Measurements from ENCODE around the gene DEAF1. TPM values are rescaled to one million over a fixed set of nuclear protein-coding genes. Genes with fewer than 3 reads are reported as not detected.

DEAF1 gene
- total and polyA plus RNA-seq, 2 of the 13 experiments (the other 11 are each of a cell fraction or from before 2014, with no cell fraction given), result 22.3 to 29.6 TPM

DNA sequence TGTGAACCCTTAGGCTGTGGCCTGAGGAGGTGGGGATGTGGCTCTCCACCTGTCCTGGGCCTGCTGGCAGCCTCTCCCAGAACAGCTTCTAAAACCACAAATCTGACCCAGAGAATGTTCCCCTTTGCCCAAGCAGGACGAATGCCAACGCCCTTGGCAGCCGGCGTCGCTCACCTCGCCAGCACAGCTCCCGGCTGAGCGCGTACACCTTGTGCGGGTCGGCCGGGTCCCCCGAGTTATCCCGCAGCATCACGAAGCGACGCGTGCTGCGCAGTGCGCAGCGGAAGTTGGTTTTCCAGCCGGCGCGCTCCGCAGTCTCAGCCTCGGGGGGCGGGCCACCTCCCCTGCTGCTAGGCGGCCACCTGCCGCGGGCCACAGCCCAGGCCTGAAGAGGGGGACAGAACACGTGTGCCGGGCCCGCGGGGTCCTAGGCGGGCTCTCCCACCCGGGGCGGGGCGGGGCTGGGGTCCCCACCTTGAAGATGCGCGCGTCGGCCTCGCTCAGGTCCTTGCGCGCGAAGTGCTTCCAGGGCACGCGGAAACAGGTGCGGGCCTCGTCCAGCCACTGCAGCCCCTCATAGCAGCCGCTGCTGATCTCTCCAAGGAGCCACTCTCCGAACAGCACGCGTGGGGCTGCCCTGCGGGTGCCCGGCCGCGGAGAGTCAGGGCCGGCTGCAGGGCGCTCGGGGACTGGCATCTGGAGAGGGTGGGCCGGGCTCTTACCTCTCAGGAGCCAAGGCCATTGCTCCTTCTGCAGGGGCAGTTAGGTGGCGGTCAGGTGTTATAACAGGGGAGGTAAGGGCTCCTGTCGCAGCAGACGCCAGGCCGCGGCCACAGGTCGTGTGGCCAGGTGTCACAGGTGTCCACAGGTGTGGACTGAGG, 80.2 kb downstream of the DEAF1 start:
- no peaks in the 10 kb centered on the region for H3K27me3 ChIP-seq (ENCODE audit: control insufficient read depth in 1 of 2, insufficient read depth in 2 of 2, low read length in 2 of 2)
- H3K9ac ChIP-seq (ENCODE audit: insufficient read depth, low read depth, low read length), result no peak overlapping the region
- H2AFZ ChIP-seq (ENCODE audit: low read length), result no peak overlapping the region
- in situ Hi-C loops (cut with HindIII; ENCODE audit: extremely low pct_ligation_motif_present, low pct_unique_long_range_greater_than_20kb), result no loop called here
- peaks cover 28 to 50% of the 10 kb centered on the region in 2 experiments; a peak in 4 of 5 replicates for H3K36me3 ChIP-seq (replicated peaks in 1 of 2; ENCODE audit: control insufficient read depth in 1 of 2, insufficient read depth in 2 of 2, low read length in 2 of 2)
- DNase-seq (ENCODE audit: low spot score), result no peak
- POLR2A ChIA-PET, result no interaction called here
- ATAC-seq, result no peak
- BruUV-seq (replicated peaks), result no TSS peak
- no peaks in the 10 kb centered on the region for H3K9me3 ChIP-seq (ENCODE audit: low read length)
- peaks cover 3% of the 10 kb centered on the region; the same call in 1 of the 2 replicates for H4K20me1 ChIP-seq (ENCODE audit: insufficient read depth, low read length)
- H3K27ac ChIP-seq (ENCODE audit: extremely low read length, insufficient read depth, low read length), result no peak overlapping the region
- 97% methylated on average over 25 of the region's 68 CpGs for WGBS (ENCODE audit: low lambda C conversion rate)
- no peak for FAIRE-seq
- CTCF ChIA-PET (ENCODE audit: low intra/inter-chr PET ratio, low total read pairs), result no interaction called here
- intact Hi-C loops (cut with micrococcal nuclease; ENCODE audit: unreplicated experiment), result loop anchor here (10.0 kb wide), 1 partner anchor 60 kb away; no protein-coding TSS in a partner anchor
- H3K4me1 ChIP-seq (ENCODE audit: insufficient read depth, low read length), result no peaks in the 10 kb centered on the region
- no peak overlapping the region for H3K4me3 ChIP-seq (replicated peaks in 1 of 3; ENCODE audit: insufficient read depth in 1 of 3, low read depth in 2 of 3, low read length in 3 of 3)
- no peak overlapping the region for H3K4me2 ChIP-seq (ENCODE audit: low read depth, low read length)
- H3K79me2 ChIP-seq (ENCODE audit: insufficient read depth, low read length), result no peaks in the 10 kb centered on the region
- TF ChIP-seq ZNF224 (CRISPR knock-in tag; IDR thresholded peaks at IDR 0.05), result no peak
- no peak for TF ChIP-seq ZMAT5 (CRISPR knock-in tag; IDR thresholded peaks at IDR 0.05; ENCODE audit: borderline replicate concordance, low read depth)
- TF ChIP-seq POLR2G (IDR thresholded peaks at IDR 0.05; ENCODE audit: low read depth, low read length), result 0 out of 2 replicates have a peak, but pooled peaks have one; percentile 32
- TF ChIP-seq, protein P1, sequence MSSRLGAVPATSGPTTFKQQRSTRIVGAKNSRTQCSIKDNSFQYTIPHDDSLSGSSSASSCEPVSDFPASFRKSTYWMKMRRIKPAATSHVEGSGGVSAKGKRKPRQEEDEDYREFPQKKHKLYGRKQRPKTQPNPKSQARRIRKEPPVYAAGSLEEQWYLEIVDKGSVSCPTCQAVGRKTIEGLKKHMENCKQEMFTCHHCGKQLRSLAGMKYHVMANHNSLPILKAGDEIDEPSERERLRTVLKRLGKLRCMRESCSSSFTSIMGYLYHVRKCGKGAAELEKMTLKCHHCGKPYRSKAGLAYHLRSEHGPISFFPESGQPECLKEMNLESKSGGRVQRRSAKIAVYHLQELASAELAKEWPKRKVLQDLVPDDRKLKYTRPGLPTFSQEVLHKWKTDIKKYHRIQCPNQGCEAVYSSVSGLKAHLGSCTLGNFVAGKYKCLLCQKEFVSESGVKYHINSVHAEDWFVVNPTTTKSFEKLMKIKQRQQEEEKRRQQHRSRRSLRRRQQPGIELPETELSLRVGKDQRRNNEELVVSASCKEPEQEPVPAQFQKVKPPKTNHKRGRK (CRISPR knock-in tag; IDR thresholded peaks at IDR 0.05), result no peak
- TF ChIP-seq NR2F1 (CRISPR knock-in tag; IDR thresholded peaks at IDR 0.05), result no peak
- no peak for TF ChIP-seq HDAC6 (IDR thresholded peaks at IDR 0.05; ENCODE audit: low read depth, low read length)
- TF ChIP-seq ZNF749 (CRISPR knock-in tag; IDR thresholded peaks at IDR 0.05; ENCODE audit: borderline replicate concordance), result no peak
- no peak for TF ChIP-seq SKIL (CRISPR knock-in tag; IDR thresholded peaks at IDR 0.05; ENCODE audit: borderline replicate concordance)
- TF ChIP-seq, protein P2, sequence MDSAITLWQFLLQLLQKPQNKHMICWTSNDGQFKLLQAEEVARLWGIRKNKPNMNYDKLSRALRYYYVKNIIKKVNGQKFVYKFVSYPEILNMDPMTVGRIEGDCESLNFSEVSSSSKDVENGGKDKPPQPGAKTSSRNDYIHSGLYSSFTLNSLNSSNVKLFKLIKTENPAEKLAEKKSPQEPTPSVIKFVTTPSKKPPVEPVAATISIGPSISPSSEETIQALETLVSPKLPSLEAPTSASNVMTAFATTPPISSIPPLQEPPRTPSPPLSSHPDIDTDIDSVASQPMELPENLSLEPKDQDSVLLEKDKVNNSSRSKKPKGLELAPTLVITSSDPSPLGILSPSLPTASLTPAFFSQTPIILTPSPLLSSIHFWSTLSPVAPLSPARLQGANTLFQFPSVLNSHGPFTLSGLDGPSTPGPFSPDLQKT (CRISPR knock-in tag; IDR thresholded peaks at IDR 0.05; ENCODE audit: borderline replicate concordance), result no peak
- TF ChIP-seq AGO2 (optimal IDR thresholded peaks at IDR 0.05; ENCODE audit: low read depth, low read length), result peak; percentile 82
- TF ChIP-seq, protein P3, sequence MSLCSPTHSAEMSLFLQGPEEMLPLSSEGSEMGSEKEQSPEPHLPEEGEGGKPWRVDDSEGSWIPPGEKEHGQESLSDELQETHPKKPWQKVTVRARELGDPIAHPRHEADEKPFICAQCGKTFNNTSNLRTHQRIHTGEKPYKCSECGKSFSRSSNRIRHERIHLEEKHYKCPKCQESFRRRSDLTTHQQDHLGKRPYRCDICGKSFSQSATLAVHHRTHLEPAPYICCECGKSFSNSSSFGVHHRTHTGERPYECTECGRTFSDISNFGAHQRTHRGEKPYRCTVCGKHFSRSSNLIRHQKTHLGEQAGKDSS (CRISPR knock-in tag; IDR thresholded peaks at IDR 0.05; ENCODE audit: borderline replicate concordance, low read depth), result no peak
- TF ChIP-seq ZNF317 (CRISPR knock-in tag; IDR thresholded peaks at IDR 0.05), result no peak
- no peak for TF ChIP-seq ZBTB3 (CRISPR knock-in tag; IDR thresholded peaks at IDR 0.05; ENCODE audit: borderline replicate concordance, low read depth)
- no peak for TF ChIP-seq CREBL2 (CRISPR knock-in tag; IDR thresholded peaks at IDR 0.05; ENCODE audit: borderline replicate concordance)
- TF ChIP-seq MAFF (IDR thresholded peaks at IDR 0.05; ENCODE audit: low read depth, low read length), result no peak
- no peak for TF ChIP-seq ZNF430 (CRISPR knock-in tag; IDR thresholded peaks at IDR 0.05)
